NCI-H2107 (cell line): Measurements from ENCODE around the gene MRAP.

Experiments used
- DNase-seq: peaks from one replicate; lab custom pipeline; 2025; lab: John Stamatoyannopoulos, UW

MRAP gene

GRCh38 chr21:32322676-32323075 is 24.0 kb downstream of the MRAP start:
- no peak for DNase-seq

GRCh38 chr21:32325706-32326105 is 27.1 kb downstream of the MRAP start:
- DNase-seq, result no peak

- DNase-seq, result no peak
Measured at GRCh38 chr21:32328595-32328994, 29.9 kb downstream of the MRAP start.

- DNase-seq, result no peak
Measured at GRCh38 chr21:32329331-32329730, 30.7 kb downstream of the MRAP start.

- no peak for DNase-seq
Measured at GRCh38 chr21:32329776-32330175, 31.1 kb downstream of the MRAP start.

DNA sequence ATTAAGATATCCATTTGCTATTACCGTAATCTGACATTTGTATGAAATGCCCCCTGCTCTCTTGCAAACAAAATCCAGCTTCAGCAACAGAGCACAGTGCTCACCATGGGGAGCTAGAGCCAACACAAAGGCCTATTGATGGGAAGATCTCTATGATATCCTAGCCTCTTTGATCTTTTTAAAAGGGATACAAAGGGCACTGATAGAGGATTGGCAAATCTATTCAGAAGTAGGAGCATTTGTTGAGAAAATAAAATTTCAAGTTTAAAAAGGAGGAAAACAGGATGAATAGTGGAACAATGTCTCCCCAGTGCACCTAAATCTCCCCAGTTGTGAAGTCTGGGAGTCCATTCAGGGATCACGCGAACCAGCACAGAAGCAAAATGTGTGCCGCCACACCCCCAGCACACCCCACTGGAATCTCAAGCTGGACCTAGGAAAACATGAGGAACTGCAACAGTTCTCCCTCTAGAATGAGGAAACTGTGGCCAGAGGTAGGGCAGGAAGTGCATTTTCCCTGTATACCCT is 32.2 kb downstream of the MRAP start:
- DNase-seq, result no peak

- no peak for DNase-seq
Measured at GRCh38 chr21:32331444-32332305, 33.0 kb downstream of the MRAP start.

- DNase-seq, result no peak
Measured at GRCh38 chr21:32332463-32332951, 33.9 kb downstream of the MRAP start.

DNA sequence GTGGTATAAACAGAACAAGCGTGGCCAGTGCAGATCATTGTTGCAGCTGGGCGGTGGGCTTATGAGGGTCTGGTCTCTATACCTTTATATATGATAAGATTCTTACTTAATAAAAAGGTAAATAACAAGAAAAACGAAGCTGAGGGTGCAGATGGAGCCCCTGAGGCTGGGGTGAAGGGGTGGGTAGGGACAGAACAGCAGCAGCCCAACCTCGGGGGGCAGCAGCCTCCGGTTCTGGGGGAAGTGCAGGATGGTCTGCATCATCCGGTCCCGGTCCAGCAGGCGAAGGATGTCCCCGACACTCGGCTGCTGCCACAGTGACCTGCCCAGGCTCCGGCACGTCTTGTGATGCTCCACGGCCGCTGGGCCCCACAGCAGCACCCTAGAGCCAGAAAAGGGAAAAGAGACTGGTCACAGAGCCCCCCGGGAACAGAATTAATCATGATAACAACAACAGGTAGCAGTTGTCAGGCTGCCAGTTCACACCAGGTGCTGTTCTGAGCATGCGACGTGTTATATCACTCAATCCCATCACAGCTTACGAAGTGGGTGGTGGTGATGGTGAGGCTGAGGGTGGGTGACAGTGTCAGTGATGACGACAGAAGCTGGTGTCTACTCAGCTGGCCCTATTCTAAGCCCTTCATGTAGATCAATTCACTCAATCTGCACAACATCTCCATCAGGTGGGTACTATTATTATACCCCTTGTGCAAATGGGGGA is 35.5 kb downstream of the MRAP start:
- DNase-seq, result no peak

GRCh38 chr21:32334980-32335531 is 36.4 kb downstream of the MRAP start:
- no peak for DNase-seq

GRCh38 chr21:32335601-32336575 is 37.2 kb downstream of the MRAP start:
- no peak for DNase-seq

- DNase-seq, result no peak
Measured at GRCh38 chr21:32336711-32337110, 38.1 kb downstream of the MRAP start.

DNA sequence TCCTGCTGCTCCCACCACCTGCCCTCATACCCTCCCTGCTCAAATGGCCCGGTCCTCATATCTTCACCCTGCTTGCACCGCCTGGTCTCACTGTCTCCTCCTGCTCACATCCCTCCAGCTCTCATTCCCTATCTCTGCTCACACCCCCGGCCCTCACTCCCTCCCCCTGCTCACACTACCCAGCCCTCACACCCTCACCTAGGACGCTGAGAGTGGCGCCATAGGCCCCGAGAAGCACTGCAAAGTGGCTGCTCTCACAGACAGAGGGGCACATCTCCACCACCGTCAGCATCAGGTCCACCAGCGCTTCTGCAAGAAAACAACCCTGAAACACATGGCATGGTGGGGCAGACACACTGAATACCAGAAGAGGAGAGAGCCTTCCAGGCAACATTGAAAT is 38.6 kb downstream of the MRAP start:
- DNase-seq, result no peak

DNA sequence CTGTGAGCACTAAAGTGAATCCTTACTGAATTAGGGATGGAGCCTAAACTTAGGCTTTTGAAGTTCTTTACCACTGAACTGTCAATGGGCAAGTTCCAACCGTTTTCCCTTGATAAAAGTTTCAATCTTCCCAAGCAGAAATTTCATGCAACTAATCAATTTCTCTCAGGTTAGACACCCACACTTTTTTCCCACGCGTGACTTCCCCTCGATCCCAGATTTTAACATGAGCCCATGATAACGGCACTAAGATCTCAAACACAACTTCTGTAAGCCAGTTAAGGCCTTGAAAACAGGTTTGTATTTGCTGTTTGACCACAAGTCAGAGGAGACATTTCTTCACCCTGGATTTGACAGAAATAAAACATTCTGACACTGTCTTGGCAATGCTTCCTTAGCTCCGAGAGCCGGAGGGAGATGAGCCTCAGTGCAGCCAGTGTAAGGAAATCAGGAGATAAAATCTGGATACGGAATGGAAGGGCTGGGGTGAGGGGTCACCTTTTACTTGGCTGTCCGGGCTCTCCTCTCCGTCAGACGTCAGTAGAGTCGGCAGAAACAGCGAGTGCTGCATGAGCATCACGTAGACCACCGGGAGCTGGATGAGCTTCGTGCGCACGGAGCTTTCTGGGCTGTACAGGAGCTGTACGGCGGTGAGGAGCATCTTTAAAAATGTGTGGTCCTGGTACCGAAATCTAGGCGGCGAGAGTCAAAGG is 39.7 kb downstream of the MRAP start:
- no peak for DNase-seq

DNA sequence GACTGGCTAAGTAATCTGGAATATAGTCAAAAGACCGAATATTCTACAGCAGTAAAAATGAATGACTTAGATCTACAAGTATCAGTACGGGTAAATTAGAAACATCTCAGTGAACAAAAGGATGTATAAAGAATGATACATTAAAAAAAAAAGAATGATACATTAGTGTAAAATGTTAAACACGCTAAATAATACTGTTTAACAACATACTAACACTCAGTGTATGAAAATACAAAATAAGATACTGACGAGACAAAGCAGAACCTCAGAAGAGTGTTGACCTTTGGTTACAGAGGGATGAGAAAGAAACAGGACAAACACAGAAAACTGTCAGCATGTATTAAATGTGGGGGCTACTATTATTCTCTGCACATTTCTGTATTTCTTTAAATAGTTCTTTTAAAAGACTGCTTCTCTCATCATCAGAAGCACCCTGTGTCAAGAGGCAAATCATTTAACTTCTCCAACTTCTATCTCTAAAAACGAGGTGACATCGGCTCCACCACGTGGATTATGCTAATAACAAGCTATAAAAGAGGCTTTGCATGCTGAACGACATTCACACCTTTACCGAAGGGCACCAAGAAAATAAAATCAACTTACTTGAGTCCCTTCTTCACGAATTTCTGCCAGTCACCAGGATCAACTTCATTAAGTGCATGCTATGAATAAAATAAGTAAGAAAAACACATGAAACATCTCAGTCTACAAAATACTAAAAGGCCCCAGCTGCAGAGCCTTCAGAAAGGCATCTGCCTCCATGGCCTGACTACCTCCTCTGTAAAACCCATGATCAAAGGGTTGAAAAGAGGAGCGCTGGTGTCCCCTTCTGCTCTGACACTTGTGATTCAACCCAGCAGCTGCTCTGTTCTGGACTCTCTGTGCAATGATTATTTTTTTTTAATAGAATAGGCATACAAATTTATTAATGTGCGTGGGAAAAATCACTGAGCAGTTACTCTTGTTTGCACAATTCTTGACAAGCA is 42.5 kb downstream of the MRAP start:
- no peak for DNase-seq

DNA sequence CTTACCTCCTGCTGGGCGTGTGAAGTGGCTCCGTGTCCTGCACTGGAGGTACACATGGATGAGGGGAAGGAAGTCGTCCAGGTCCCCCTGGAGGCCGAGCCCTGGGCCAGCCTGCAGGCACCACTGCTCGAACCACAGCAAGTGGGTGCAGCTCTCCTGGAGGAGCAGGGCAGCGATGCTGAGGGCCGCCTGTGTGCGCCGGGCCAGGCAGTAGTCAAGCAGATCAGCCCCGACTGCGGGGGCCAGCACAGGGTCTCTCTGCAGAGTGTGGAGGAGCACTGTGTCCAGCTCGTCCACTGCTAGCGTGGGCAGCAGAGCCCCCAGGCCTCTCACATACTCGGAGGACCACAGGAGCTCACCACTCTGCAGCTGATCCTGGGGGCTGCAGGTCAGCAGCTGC is 48.3 kb downstream of the MRAP start:
- DNase-seq, result no peak

DNA sequence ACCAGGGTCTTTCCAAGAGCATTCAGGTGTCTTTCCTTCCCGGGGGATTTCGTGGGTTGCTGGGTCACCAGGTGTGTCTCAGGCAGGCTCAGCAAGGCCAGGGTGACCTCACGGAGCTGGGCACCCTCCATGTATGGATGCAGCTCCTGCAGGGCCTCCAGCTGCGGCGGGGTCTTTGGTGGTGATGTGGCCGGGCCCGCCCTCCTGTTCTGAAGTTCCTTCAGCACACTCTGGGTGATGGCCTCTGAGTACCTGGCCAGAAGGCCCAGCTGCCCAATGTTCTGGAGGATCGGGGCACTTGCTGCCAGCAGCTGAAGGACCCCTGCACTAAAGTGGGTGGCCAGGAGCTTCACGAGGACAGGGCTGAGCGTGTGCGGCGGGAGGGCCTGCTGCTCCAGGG is 48.7 kb downstream of the MRAP start:
- no peak for DNase-seq

- DNase-seq, result no peak
Measured at GRCh38 chr21:32347977-32348376, 49.3 kb downstream of the MRAP start.

- DNase-seq, result no peak
Measured at GRCh38 chr21:32348604-32349332, 50.1 kb downstream of the MRAP start.
